Measurements from ENCODE around the gene RNF145. TPM values are rescaled to one million over a fixed set of nuclear protein-coding genes. Genes with fewer than 3 reads are reported as not detected.

RNF145 gene
- total RNA-seq, 3 donors from 2014 or later, result 95.7 to 109 (median 101) TPM

DNA sequence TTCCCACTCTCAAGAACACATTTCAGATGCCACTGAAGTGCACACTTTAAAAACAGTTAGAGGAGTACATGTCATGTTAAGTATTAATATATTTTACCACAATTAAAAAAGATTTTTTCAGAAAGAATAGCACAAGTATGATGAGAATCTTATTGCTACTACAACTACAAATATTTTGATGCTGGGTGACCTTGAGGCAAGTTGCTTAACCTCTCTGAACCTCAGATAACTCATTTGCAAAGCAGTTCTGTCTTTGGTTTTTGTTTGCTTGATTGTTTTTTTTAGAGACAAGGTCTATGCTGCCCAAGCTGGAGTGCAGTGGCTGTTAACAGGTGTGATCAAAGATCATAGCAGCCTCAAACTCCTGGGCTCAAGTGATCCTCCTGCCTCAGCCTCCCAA, 95.9 kb downstream of the RNF145 start:
- Mint-ChIP-seq H3K4me3 (no peak overlapping the region), H3K27me3 (ENCODE audit: low read depth) (peaks cover 10% of the 10 kb centered on the region), H3K4me1 (ENCODE audit: low read depth) (peaks cover 2% of the 10 kb centered on the region), H3K9me3 (no peaks in the 10 kb centered on the region), H3K36me3 (ENCODE audit: insufficient read depth) (no peaks in the 10 kb centered on the region)
- no peak for ATAC-seq
- no peak for DNase-seq

DNA sequence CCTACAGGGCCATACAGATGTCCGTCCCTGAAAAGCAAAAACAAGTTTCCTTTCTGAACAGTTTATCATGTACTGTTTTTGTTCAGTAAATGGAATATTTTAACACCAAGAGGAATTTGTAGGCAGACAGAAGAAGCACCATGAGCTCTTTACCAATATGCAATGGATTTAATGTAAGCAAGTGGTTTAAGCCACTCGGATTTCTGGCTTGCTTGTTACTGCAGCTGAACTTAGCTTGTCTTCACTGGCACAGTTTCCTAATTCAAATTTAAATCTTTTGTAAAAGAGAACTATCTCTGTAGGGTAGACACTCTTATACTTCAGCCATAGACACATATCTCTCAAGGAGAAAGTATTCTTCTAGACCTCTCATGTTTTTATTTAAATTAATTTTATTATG, 96.9 kb downstream of the RNF145 start:
- Mint-ChIP-seq H3K27me3 (ENCODE audit: low read depth) (peaks cover 10% of the 10 kb centered on the region), H3K4me1 (ENCODE audit: low read depth) (no peaks in the 10 kb centered on the region), H3K36me3 (ENCODE audit: insufficient read depth) (no peaks in the 10 kb centered on the region), H3K4me3 (no peak overlapping the region), H3K9me3 (no peaks in the 10 kb centered on the region)
- DNase-seq (no peak), ATAC-seq (no peak)

Other genes starting within 250 kb of the RNF145 start
- gene EBF1, start 109.6 kb downstream of the RNF145 start, total RNA-seq, result under 1 TPM; 0.20 to 0.92 (median 0.37) TPM
- gene UBLCP1, start 53.7 kb upstream of the RNF145 start, total RNA-seq, result 10 to 100 TPM; 39.7 to 43.9 (median 42.7) TPM
- not detected for gene IL12B, start 120.9 kb upstream of the RNF145 start, total RNA-seq

All from activated T-cell treated with anti-CD3 and anti-CD28 coated beads, Interleukin-2, amount 50 U/mL, for 4 hours (primary cell).